Esophagus (tissue), 2 donors: ENCODE results near the gene ICAM5. TPM values are rescaled to one million over a fixed set of nuclear protein-coding genes. Genes with fewer than 3 reads are reported as not detected.

ENCODE experiments used
- H3K27ac ChIP-seq, 2 donors: one replicate each; pipeline ENCODE4 v1.5.1; 2013; ENCODE audit warnings: low read depth in 2 of 2, mild to moderate bottlenecking in 2 of 2, inconsistent platforms in 1 of 2, low read length in 1 of 2, moderate library complexity in 1 of 2
- H3K27me3 ChIP-seq, 2 donors: one replicate each; pipeline ENCODE4 v1.6.1; 2013; ENCODE audit warnings: low read length in 2 of 2, control low read depth in 1 of 2, mild to moderate bottlenecking in 1 of 2; ENCODE audit not compliant: insufficient read depth in 2 of 2, control insufficient read depth in 1 of 2
- H3K36me3 ChIP-seq, 2 donors: one replicate each; pipeline ENCODE4 v1.6.1; 2013; ENCODE audit warnings: low read length in 1 of 2; ENCODE audit not compliant: control insufficient read depth in 2 of 2, insufficient read depth in 2 of 2
- H3K4me1 ChIP-seq, 2 donors: one replicate each; pipeline ENCODE4 v1.6.1; 2013; ENCODE audit warnings: low read length in 1 of 2; ENCODE audit not compliant: control insufficient read depth in 2 of 2, insufficient read depth in 2 of 2
- H3K4me3 ChIP-seq, 2 donors: one replicate each; pipeline ENCODE4 v1.5.1; 2013; ENCODE audit warnings: low read length in 2 of 2, mild to moderate bottlenecking in 2 of 2, low read depth in 1 of 2, moderate library complexity in 1 of 2
- H3K9me3 ChIP-seq, 2 donors: one replicate each; pipeline ENCODE4 v1.6.1; 2013; ENCODE audit warnings: mild to moderate bottlenecking in 2 of 2, low read depth in 1 of 2, low read length in 1 of 2, moderate library complexity in 1 of 2; ENCODE audit not compliant: control insufficient read depth in 2 of 2, insufficient read depth in 1 of 2
- WGBS, 2 donors: extraction: QIAGEN DNeasy Blood & Tissue Kit; methylation state at CpG; one replicate each; pipeline ENCODE4 v1.1.7; 2013; 5-methylcytosine and 5-hydroxymethylcytosine counted together
- polyA plus RNA-seq, 2 donors: library from polyadenylated mRNA; stranded (reverse); fragments of 200-250 nt; gene quantifications; one replicate each; pipeline ENCODE4 v1.2.3, GENCODE V29; 2013
- donor health status: healthy with polysubstance abuse.
- donor health status: Bipolar disorder and iron deficiency.

The ICAM5 gene
- polyA plus RNA-seq, 2 donors = 0.27 to 0.45 TPM

DNA sequence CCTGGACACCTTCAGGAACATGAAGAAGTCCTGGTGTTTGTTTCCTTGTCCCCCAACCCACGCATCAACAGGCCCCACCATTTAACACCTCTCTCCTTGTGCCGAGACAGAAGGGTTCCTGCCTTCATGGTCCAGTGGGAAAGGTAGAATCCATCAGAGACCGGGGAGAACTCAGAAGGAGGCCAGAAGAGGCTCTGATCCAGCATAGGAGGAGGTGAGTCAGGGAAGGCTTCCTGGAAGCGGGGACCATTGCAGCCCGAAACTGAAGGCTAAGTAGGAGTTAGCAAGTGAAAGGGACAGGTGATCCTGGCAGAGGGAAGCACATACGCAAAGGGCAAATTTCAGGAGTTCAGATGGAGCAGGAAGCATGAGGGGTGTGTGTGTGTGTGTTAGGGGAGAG lies 49.2 kb downstream of the ICAM5 start:
- Histone ChIP-seq H3K4me1 (peaks cover 3 to 5% of the 10 kb centered on the region in 2 donors), H3K27ac (no peak overlapping the region), H3K9me3 (no peaks in the 10 kb centered on the region), H3K36me3 (no peaks in the 10 kb centered on the region), H3K4me3 (peak overlapping the region; percentile 22 to 33), H3K27me3 (no peaks in the 10 kb centered on the region)
- WGBS, 2 donors = 76% methylated on average over 6 of the region's 6 CpGs

DNA sequence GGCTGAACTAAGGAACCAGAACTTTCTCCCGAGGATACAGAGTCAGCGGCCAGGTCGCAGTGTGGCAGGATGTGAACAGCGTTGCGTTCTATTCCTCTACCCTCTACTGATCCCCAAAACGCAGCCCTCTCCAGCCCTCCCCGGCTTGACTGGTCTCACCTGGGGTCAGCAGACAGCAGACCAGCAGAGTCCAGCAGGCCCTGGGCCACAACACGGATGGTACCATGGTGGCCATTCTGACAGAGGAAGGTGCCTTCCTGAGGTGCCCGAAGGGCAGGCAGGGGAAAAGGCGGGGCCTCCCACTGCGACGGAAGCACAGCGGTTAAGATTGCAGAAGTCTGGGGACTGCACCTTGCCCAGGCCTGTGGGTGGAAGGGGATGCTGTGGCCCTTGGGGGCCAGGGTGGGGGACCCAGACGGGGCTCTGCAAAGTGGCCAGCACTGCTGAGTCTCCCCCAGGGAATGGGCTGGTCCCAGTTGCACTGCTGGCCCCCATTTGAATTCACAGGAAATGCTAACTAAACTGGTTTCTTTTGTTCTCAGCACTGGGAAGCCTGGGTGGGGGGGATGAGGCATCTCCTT lies 49.7 kb downstream of the ICAM5 start, which contains the start of gene ICAM3:
TSS of gene ICAM3 (minus strand) at position 245 of the 581 bp plus-strand sequence. CDS start at position 235, 10 bp downstream.
- no peaks in the 10 kb centered on the region for H3K36me3 ChIP-seq
- H3K27ac ChIP-seq = no peak within 1 kb of the TSS
- H3K4me1 ChIP-seq = peaks cover under 1 to 3% of the 10 kb centered on the region in 2 donors
- no peaks in the 10 kb centered on the region for H3K27me3 ChIP-seq
- peak within 1 kb of the TSS; percentile 22 to 33 for H3K4me3 ChIP-seq
- no peaks in the 10 kb centered on the region for H3K9me3 ChIP-seq
- WGBS, 2 donors = 59 to 63% methylated on average over 12 to 14 of the region's 14 CpGs

DNA sequence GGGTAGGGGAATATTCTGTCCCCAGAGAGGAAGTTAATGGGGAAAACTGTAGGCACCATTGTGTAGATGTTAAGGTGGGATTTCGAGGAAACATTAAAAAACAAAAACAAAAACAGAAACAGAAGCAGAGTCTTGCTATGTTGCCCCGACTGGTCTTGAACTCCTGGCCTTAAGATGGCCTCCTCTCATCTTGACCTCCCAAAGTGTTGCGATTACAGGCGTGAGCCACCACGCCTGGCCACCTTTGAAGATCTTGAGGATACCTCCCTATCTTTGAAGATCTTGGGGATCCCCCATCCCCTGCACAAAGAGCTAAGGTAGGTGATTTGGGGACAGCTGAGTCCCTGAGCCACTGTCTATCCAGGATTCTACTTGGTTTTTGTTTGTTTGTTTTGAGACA lies 50.2 kb downstream of the ICAM5 start:
- H3K9me3 ChIP-seq = no peaks in the 10 kb centered on the region
- no peaks in the 10 kb centered on the region for H3K27me3 ChIP-seq
- no peak overlapping the region for H3K27ac ChIP-seq
- H3K4me1 ChIP-seq = peaks cover 0 to 3% of the 10 kb centered on the region in 2 donors
- 85 to 86% methylated on average over 5 of the region's 5 CpGs for WGBS, 2 donors
- no peak overlapping the region for H3K4me3 ChIP-seq
- no peaks in the 10 kb centered on the region for H3K36me3 ChIP-seq

DNA sequence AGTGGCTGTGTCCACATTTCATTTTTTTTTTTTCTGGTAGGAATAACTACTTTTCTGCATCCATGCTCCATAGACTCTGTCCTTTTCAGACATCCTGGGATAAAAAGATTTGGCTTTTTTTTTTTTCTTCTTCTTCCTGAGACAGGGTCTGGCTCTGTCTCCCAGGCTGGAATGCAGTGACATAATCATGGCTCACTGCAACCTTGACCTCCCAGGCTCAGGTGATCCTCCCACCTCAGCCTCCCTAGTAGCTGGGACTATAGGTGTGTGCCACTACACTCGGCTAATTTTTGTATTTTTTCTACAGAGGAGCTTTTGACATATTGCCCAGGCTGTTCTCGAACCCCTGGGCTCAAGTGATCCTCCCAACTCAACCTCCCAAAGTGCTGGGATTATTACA lies 53.7 kb downstream of the ICAM5 start:
- WGBS, 2 donors = 74 to 77% methylated on average over 2 of the region's 2 CpGs
- H3K27me3 ChIP-seq = no peaks in the 10 kb centered on the region

DNA sequence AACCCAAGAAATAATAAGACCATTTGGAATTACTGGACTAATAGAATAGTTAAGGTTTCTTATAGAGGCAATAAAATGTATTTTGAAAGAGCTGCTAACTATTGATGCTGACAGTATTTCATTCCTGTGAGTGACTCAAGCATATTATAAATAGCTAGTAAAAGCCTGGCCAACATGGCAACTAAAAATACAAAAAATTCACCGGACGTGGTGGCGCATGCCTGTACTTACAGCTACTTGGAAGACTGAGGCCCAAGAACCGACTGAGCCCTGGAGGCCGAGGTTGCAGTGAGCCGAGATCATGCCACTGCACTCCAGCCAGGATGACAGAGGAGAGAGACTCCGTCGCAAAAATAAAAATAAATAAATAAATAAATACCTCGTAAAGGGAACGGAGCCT lies 55.0 kb downstream of the ICAM5 start:
- WGBS, 2 donors = 93% methylated on average over 10 of the region's 10 CpGs
- H3K9me3 ChIP-seq = no peaks in the 10 kb centered on the region
- no peak overlapping the region for H3K27ac ChIP-seq
- no peak overlapping the region for H3K4me3 ChIP-seq
- H3K27me3 ChIP-seq = no peaks in the 10 kb centered on the region
- peaks cover 0 to 2% of the 10 kb centered on the region in 2 donors for H3K36me3 ChIP-seq
- H3K4me1 ChIP-seq = no peaks in the 10 kb centered on the region

More for the DNA sequence above, 53.7 kb downstream of the ICAM5 start:
- Histone ChIP-seq H3K9me3 (no peaks in the 10 kb centered on the region), H3K4me3 (no peak overlapping the region), H3K4me1 (peaks cover 0 to 3% of the 10 kb centered on the region in 2 donors), H3K36me3 (no peaks in the 10 kb centered on the region), H3K27ac (no peak overlapping the region)

Other genes starting within 250 kb of the ICAM5 start
- 10 to 100 TPM; 15.7 to 22.9 TPM for gene SHFL, start 203.6 kb upstream of the ICAM5 start, polyA plus RNA-seq
- under 1 TPM; 0.28 to 0.47 TPM for gene ANGPTL6, start 187.3 kb upstream of the ICAM5 start, polyA plus RNA-seq
- 10 to 100 TPM; 41.6 to 64.7 TPM for gene PPAN, start 183.6 kb upstream of the ICAM5 start, polyA plus RNA-seq
- gene P2RY11, start 178.3 kb upstream of the ICAM5 start, polyA plus RNA-seq = 10 to 100 TPM in 1 of 2 donors, 1 to 10 TPM in 1; 6.6 to 12.8 TPM
- gene EIF3G, start 170.1 kb upstream of the ICAM5 start, polyA plus RNA-seq = 100 to 1,000 TPM in 1 of 2 donors, 10 to 100 TPM in 1; 85.4 to 163 TPM
- 10 to 100 TPM; 32.1 to 42.6 TPM for gene DNMT1, start 95.0 kb upstream of the ICAM5 start, polyA plus RNA-seq
- 1 to 10 TPM in 1 of 2 donors, under 1 TPM in 1; 0.71 to 1.2 TPM for gene S1PR2, start 58.6 kb upstream of the ICAM5 start, polyA plus RNA-seq
- 10 to 100 TPM; 25.7 to 71.6 TPM for gene MRPL4, start 37.7 kb upstream of the ICAM5 start, polyA plus RNA-seq
- 1 to 10 TPM; 4.8 to 8.8 TPM for gene ICAM1, start 18.8 kb upstream of the ICAM5 start, polyA plus RNA-seq
- under 1 TPM; 0.12 to 0.26 TPM for gene ICAM4, start 3.0 kb upstream of the ICAM5 start, polyA plus RNA-seq
- 1 to 10 TPM; 2.0 to 8.2 TPM for gene ZGLP1, start 19.9 kb downstream of the ICAM5 start, polyA plus RNA-seq
- gene FDX2, start 26.1 kb downstream of the ICAM5 start, polyA plus RNA-seq = 10 to 100 TPM; 18.3 to 18.5 TPM
- gene RAVER1, start 43.6 kb downstream of the ICAM5 start, polyA plus RNA-seq = 1 to 10 TPM; 7.1 to 8.2 TPM
- gene ICAM3, start 49.7 kb downstream of the ICAM5 start, polyA plus RNA-seq = 1 to 10 TPM; 3.8 to 5.8 TPM
- gene TYK2, start 90.6 kb downstream of the ICAM5 start, polyA plus RNA-seq = 10 to 100 TPM; 56.2 to 96.8 TPM
- gene CDC37, start 113.6 kb downstream of the ICAM5 start, polyA plus RNA-seq = 100 to 1,000 TPM; 162 to 206 TPM
- 1 to 10 TPM; 1.2 to 1.3 TPM for gene PDE4A, start 130.6 kb downstream of the ICAM5 start, polyA plus RNA-seq
- gene KEAP1, start 213.4 kb downstream of the ICAM5 start, polyA plus RNA-seq = 10 to 100 TPM; 54.2 to 63.9 TPM
- gene S1PR5, start 227.5 kb downstream of the ICAM5 start, polyA plus RNA-seq = 10 to 100 TPM in 1 of 2 donors, 1 to 10 TPM in 1; 9.4 to 12.1 TPM